Endothelial cell of umbilical vein (primary cell): ENCODE results near the gene RTN4RL1. TPM values are rescaled to one million over a fixed set of nuclear protein-coding genes. Genes with fewer than 3 reads are reported as not detected.

Experiments used
- BruUV-seq: library from RNA; stranded (reverse); fragments of 400-500 nt; replicated peaks from 2 replicates; lab custom pipeline; 2021; lab: Mats Ljungman, UMichigan
- CTCF ChIA-PET: fragments of 300-600, 350-600 bp; sonication (Branson Sonifier 250); formaldehyde crosslinking; loops from one replicate; lab custom pipeline; 2021; ENCODE audit warnings: antibody characterized with exemption, inconsistent platforms; lab: Charles Lee
- POLR2A ChIA-PET: fragments of 300-600, 350-600 bp; sonication (Branson Sonifier 250); formaldehyde crosslinking; loops from one replicate; lab custom pipeline; 2021; ENCODE audit warnings: antibody characterized with exemption, inconsistent platforms; lab: Charles Lee
- DNase-seq: peaks from one replicate; pipeline ENCODE4 v3.0.0-alpha.2; 2011; ENCODE audit warnings: low read depth, low spot score
- FAIRE-seq: peaks from 2 replicates; lab custom pipeline; 2011; peaks lifted over from hg19 to GRCh38; lab: Jason Lieb, UNC
- H2AFZ ChIP-seq: 2 replicates; pipeline ENCODE4 v1.6.0; 2012; ENCODE audit warnings: low read depth, low read length, control low read depth, inconsistent platforms
- H3K27ac ChIP-seq: 2 replicates; pipeline ENCODE4 v1.5.1; 2011; ENCODE audit warnings: low read depth, mild to moderate bottlenecking, control low read depth, low read length, moderate library complexity; ENCODE audit not compliant: insufficient read depth
- H3K27me3 ChIP-seq, 2 experiments: 2 replicates each; pipeline versions ENCODE4 v1.6.0 to v1.6.1; 2011; ENCODE audit warnings: low read length in 2 of 2, mixed read lengths in 1 of 2; ENCODE audit not compliant: control insufficient read depth in 2 of 2, insufficient read depth in 2 of 2
- H3K36me3 ChIP-seq, 2 experiments: 2 replicates in 1 of 2; 3 replicates in 1 of 2; pipeline ENCODE4 v1.5.1; 2011; ENCODE audit warnings: low read length in 2 of 2, mild to moderate bottlenecking in 1 of 2, moderate library complexity in 1 of 2; ENCODE audit not compliant: control insufficient read depth in 2 of 2, insufficient read depth in 2 of 2; ENCODE audit errors: extremely low read depth in 1 of 2
- H3K4me1 ChIP-seq: 3 replicates; pipeline ENCODE4 v1.5.1; 2011; ENCODE audit warnings: mild to moderate bottlenecking, low read length; ENCODE audit not compliant: control insufficient read depth, insufficient read depth; ENCODE audit errors: extremely low read depth
- H3K4me2 ChIP-seq: 2 replicates; pipeline ENCODE4 v1.6.1; 2011; ENCODE audit warnings: low read length, control low read depth, mixed read lengths; ENCODE audit not compliant: insufficient read depth
- H3K4me3 ChIP-seq, 3 experiments: fragments of 200-600 bp in 1 of 3; sonication (generic), shearing (Covaris generic) in 1 of 3; replicated peaks in 1 of 3; 2 replicates each; pipeline ENCODE4 v1.5.1; 2011 to 2016; ENCODE audit warnings: control low read depth in 3 of 3, low read length in 3 of 3, mild to moderate bottlenecking in 2 of 3, inconsistent platforms in 1 of 3, low read depth in 1 of 3, moderate library complexity in 1 of 3; ENCODE audit not compliant: insufficient read depth in 1 of 3
- H3K79me2 ChIP-seq: 2 replicates; pipeline ENCODE4 v1.6.0; 2012; ENCODE audit warnings: low read length, inconsistent platforms; ENCODE audit not compliant: control insufficient read depth, insufficient read depth
- H3K9ac ChIP-seq: replicated peaks from 2 replicates; pipeline ENCODE3; 2011; ENCODE audit warnings: low read length, control low read depth; ENCODE audit not compliant: insufficient read depth; ENCODE audit errors: extremely low read depth
- H3K9me1 ChIP-seq: replicated peaks from 3 replicates; pipeline ENCODE4 v1.6.0; 2011; ENCODE audit warnings: mild to moderate bottlenecking, low read length; ENCODE audit not compliant: control insufficient read depth, insufficient read depth; ENCODE audit errors: extremely low read depth
- H3K9me3 ChIP-seq: replicated peaks from 2 replicates; pipeline ENCODE4 v1.5.1; 2012; ENCODE audit warnings: low read length, inconsistent platforms; ENCODE audit not compliant: control insufficient read depth, insufficient read depth
- H4K20me1 ChIP-seq: replicated peaks from 2 replicates; pipeline ENCODE3; 2011; ENCODE audit warnings: mild to moderate bottlenecking, low read length; ENCODE audit not compliant: control insufficient read depth, insufficient read depth; ENCODE audit errors: extremely low read depth
- CTCF ChIP-seq, 2 donors: IDR thresholded peaks; 1 replicate in 1 of 2; 2 replicates in 1 of 2; pipeline ENCODE4 v1.5.1; 2011; ENCODE audit warnings: low read length in 2 of 2, mild to moderate bottlenecking in 2 of 2, moderate library complexity in 2 of 2, control low read depth in 1 of 2, inconsistent platforms in 1 of 2, low read depth in 1 of 2; ENCODE audit not compliant: insufficient read depth in 1 of 2; ENCODE audit errors: extremely low read depth in 1 of 2
- EZH2 ChIP-seq: IDR thresholded peaks from 2 replicates; pipeline ENCODE4 v1.6.1; 2012; ENCODE audit warnings: borderline replicate concordance, low read depth, mild to moderate bottlenecking, moderate library complexity, low read length, inconsistent platforms; ENCODE audit not compliant: severe bottlenecking
- FOS ChIP-seq: IDR thresholded peaks from 2 replicates; pipeline ENCODE4 v1.6.1; 2011; ENCODE audit warnings: mild to moderate bottlenecking, low read length, moderate library complexity, borderline replicate concordance; ENCODE audit not compliant: insufficient read depth
- GATA2 ChIP-seq: IDR thresholded peaks from 2 replicates; pipeline ENCODE4 v1.7.0; 2011; ENCODE audit warnings: low read depth, mild to moderate bottlenecking, moderate library complexity, mixed read lengths, low read length; ENCODE audit not compliant: insufficient read length, insufficient read depth
- JUN ChIP-seq: IDR thresholded peaks from 2 replicates; pipeline ENCODE4 v1.6.1; 2011; ENCODE audit warnings: borderline replicate concordance, low read depth; ENCODE audit not compliant: insufficient read length, insufficient read depth
- MAX ChIP-seq: IDR thresholded peaks from 2 replicates; pipeline ENCODE4 v1.6.1; 2011; ENCODE audit not compliant: insufficient read depth, insufficient read length
- MYC ChIP-seq: IDR thresholded peaks from one replicate; pipeline ENCODE4 v1.6.1; 2011; ENCODE audit warnings: mild to moderate bottlenecking, low read depth, low read length
- POLR2A ChIP-seq: IDR thresholded peaks from 2 replicates; pipeline ENCODE4 v1.6.1; 2012; ENCODE audit warnings: low read depth, mild to moderate bottlenecking, control low read depth, low read length
- POLR2AphosphoS5 ChIP-seq: IDR thresholded peaks from 2 replicates; pipeline ENCODE4 v1.6.1; 2012; ENCODE audit warnings: low read depth, mild to moderate bottlenecking, control low read depth, low read length, moderate library complexity; ENCODE audit not compliant: insufficient read depth
- dilution Hi-C: fragments of 300-500 bp; cut with MboI; formaldehyde crosslinking; loops from one replicate; pipeline ENCODE4 v1.15.0; 2019; ENCODE audit warnings: low sequenced_read_pairs; ENCODE audit not compliant: extremely low pct_ligation_motif_present
- intact Hi-C: fragments of 100-400 bp; cut with micrococcal nuclease; formaldehyde crosslinking; loops from one replicate; pipeline ENCODE4 v1.10.0; 2022
- polyA plus RNA-seq, 4 experiments: library from polyadenylated mRNA; depleted of rRNA in 3 of 4; stranded (reverse) in 3 of 4; unstranded in 1 of 4; fragments of >200 nt; gene quantifications; 2 replicates each; pipeline versions ENCODE4 v1.2.1 to v1.2.3, GENCODE V29; 2011 to 2012; ENCODE audit warnings: missing spikeins in 1 of 4
- total RNA-seq: library from RNA; stranded (reverse); gene quantifications from 2 replicates; pipeline ENCODE4 v1.2.3, GENCODE V29; 2021

RTN4RL1 gene
- total and polyA plus RNA-seq, 2 donors (not counting 3 experiments of a cell fraction or from before 2014, with no cell fraction given): 0.04 TPM; not detected in 1

- Histone ChIP-seq H3K4me2 (no peak overlapping the region), H3K36me3 (no peaks in the 10 kb centered on the region), H3K9me3 (no peaks in the 10 kb centered on the region), H4K20me1 (no peaks in the 10 kb centered on the region), H3K4me1 (no peaks in the 10 kb centered on the region), H3K27me3 (no peaks in the 10 kb centered on the region), H3K4me3 (no peak overlapping the region), H3K79me2 (no peaks in the 10 kb centered on the region), H3K27ac (no peak overlapping the region), H3K9me1 (no peaks in the 10 kb centered on the region), H3K9ac (no peak overlapping the region), H2AFZ (no peak overlapping the region)
- no peak for TF ChIP-seq GATA2
- TF ChIP-seq EZH2: no peak
- TF ChIP-seq FOS: no peak
- TF ChIP-seq POLR2A: no peak
- no peak for TF ChIP-seq JUN
- no peak for TF ChIP-seq MAX
- no peak for TF ChIP-seq MYC
- TF ChIP-seq POLR2AphosphoS5: no peak
- no peak for TF ChIP-seq CTCF (IDR thresholded peaks at IDR 0.05; ENCODE audit: extremely low read depth in 1 of 2, insufficient read depth in 1 of 2, low read depth in 1 of 2, low read length in 2 of 2)
- DNase-seq (no peak), FAIRE-seq (no peak)
- dilution Hi-C loops (no loop called here), intact Hi-C loops (no loop called here)
- ChIA-PET POLR2A (interaction anchor here (0.6 kb wide), 1 partner anchor 113 kb away, joined by 9 read pairs; the partner anchor contains the start of genes RPA1 and SMYD4), CTCF (no interaction called here)
- no TSS peak for BruUV-seq
These were observed 82.3 kb downstream of the RTN4RL1 start for GRCh38 chr17:1942666-1943435.
